ENCODE data around the gene KIF4A. TPM values are rescaled to one million over a fixed set of nuclear protein-coding genes. Genes with fewer than 3 reads are reported as not detected.

KIF4A gene
- total RNA-seq, 1 donor, result 10.8 TPM

- DNase-seq (ENCODE audit: low read depth), result no peak
- TF ChIP-seq, protein P1, sequence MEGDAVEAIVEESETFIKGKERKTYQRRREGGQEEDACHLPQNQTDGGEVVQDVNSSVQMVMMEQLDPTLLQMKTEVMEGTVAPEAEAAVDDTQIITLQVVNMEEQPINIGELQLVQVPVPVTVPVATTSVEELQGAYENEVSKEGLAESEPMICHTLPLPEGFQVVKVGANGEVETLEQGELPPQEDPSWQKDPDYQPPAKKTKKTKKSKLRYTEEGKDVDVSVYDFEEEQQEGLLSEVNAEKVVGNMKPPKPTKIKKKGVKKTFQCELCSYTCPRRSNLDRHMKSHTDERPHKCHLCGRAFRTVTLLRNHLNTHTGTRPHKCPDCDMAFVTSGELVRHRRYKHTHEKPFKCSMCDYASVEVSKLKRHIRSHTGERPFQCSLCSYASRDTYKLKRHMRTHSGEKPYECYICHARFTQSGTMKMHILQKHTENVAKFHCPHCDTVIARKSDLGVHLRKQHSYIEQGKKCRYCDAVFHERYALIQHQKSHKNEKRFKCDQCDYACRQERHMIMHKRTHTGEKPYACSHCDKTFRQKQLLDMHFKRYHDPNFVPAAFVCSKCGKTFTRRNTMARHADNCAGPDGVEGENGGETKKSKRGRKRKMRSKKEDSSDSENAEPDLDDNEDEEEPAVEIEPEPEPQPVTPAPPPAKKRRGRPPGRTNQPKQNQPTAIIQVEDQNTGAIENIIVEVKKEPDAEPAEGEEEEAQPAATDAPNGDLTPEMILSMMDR (IDR thresholded peaks at IDR 0.05; ENCODE audit: insufficient read depth, low read depth, low read length), result no peak
- H3K4me3 ChIP-seq (ENCODE audit: low read depth, low read length), result peak overlapping the region; percentile 68
Measured at GRCh38 chrX:70455366-70456202, 165.7 kb downstream of the KIF4A start.

DNA sequence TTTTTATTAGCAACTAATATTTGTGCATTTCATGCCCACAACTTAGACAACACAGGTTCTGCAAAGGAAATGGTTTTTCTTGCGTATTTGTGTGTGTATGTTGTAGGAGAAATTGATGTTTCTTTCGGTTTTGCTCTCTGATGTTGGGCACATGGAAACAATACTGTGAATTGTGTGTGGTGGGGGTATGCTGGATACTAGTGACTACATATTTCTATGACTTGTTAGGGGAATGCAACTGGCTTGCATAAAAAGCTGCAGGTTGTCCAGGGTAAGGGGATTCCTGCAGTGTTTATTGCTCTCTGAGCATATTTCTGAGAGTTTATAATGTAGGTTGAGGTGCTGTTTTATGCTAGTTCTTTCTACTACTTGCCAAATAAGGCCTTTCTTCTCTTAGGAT, 166.4 kb downstream of the KIF4A start:
- TF ChIP-seq, protein P1 (IDR thresholded peaks at IDR 0.05; ENCODE audit: insufficient read depth, low read depth, low read length), result no peak
- no peak for DNase-seq (ENCODE audit: low read depth)
- no peak overlapping the region for H3K4me3 ChIP-seq (ENCODE audit: low read depth, low read length)

- H3K4me3 ChIP-seq (ENCODE audit: low read depth, low read length), result no peak overlapping the region
- TF ChIP-seq, protein P1 (IDR thresholded peaks at IDR 0.05; ENCODE audit: insufficient read depth, low read depth, low read length), result no peak
- DNase-seq (ENCODE audit: low read depth), result no peak
Measured at GRCh38 chrX:70461026-70461425, 171.1 kb downstream of the KIF4A start.

DNA sequence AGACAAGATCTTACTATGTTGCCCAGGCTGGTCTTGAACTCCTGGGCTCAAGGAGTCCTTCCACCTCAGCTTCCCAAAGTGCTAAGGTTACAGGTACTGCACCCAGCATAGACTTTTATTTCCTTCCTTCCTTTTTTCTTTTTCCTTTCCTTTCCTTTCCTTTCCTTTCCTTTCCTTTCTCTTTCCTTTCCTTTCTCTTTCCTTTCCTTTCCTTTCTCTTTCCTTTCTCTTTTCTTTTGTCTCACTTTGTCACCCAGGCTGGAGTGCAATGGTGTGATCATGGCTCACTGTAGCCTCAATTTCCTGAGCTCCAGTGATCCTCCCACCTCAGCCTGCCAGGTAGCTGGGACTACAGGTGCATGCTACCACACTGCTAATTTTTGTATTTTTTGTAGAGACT, 174.1 kb downstream of the KIF4A start:
- no peak for DNase-seq (ENCODE audit: low read depth)
- TF ChIP-seq, protein P1 (IDR thresholded peaks at IDR 0.05; ENCODE audit: insufficient read depth, low read depth, low read length), result no peak
- no peak overlapping the region for H3K4me3 ChIP-seq (ENCODE audit: low read depth, low read length)

GRCh38 chrX:70466968-70467367, 177.1 kb downstream of the KIF4A start:
- DNase-seq (ENCODE audit: low read depth), result no peak
- TF ChIP-seq, protein P1 (IDR thresholded peaks at IDR 0.05; ENCODE audit: insufficient read depth, low read depth, low read length), result no peak
- no peak overlapping the region for H3K4me3 ChIP-seq (ENCODE audit: low read depth, low read length)

GRCh38 chrX:70468709-70469108, 178.8 kb downstream of the KIF4A start:
- no peak overlapping the region for H3K4me3 ChIP-seq (ENCODE audit: low read depth, low read length)
- no peak for DNase-seq (ENCODE audit: low read depth)
- TF ChIP-seq, protein P1 (IDR thresholded peaks at IDR 0.05; ENCODE audit: insufficient read depth, low read depth, low read length), result no peak

Small RNA genes within 50 kb of the gene (small RNA-seq; reads per million reads assigned to genes)
- gene RNA5SP507 (not detected), gene RNU4-81P (not detected), gene RNY4P23 (1.5 reads per million, percentile 36 among the genes with 10 or more reads in this experiment)

Other genes starting within 250 kb of the KIF4A start
- gene AWAT2, start 240.2 kb upstream of the KIF4A start, total RNA-seq, result not detected in 2 replicates
- gene OTUD6A, start 227.6 kb upstream of the KIF4A start, total RNA-seq, result not detected in 2 replicates
- 58.7 and 60.9 TPM in 2 replicates for gene IGBP1, start 156.7 kb upstream of the KIF4A start, total RNA-seq
- gene DGAT2L6, start 112.6 kb upstream of the KIF4A start, total RNA-seq, result not detected in 2 replicates
- gene AWAT1, start 55.4 kb upstream of the KIF4A start, total RNA-seq, result not detected in 2 replicates
- gene P2RY4, start 29.9 kb upstream of the KIF4A start, total RNA-seq, result not detected in 2 replicates
- gene ARR3, start 21.8 kb upstream of the KIF4A start, total RNA-seq, result not detected in 2 replicates
- gene RAB41, start 7.9 kb upstream of the KIF4A start, total RNA-seq, result not detected in 2 replicates
- gene PDZD11, start 177 bp upstream of the KIF4A start, total RNA-seq, result 54.0 and 54.1 TPM in 2 replicates
- gene GDPD2, start 133.2 kb downstream of the KIF4A start, total RNA-seq, result not detected in 2 replicates
- 8.4 and 11.7 TPM in 2 replicates for gene DLG3, start 154.7 kb downstream of the KIF4A start, total RNA-seq

All from fibroblast of villous mesenchyme (primary cell).